Measurements from ENCODE around the gene C11orf91. TPM values are rescaled to one million over a fixed set of nuclear protein-coding genes. Genes with fewer than 3 reads are reported as not detected.

The C11orf91 gene
- total and polyA plus RNA-seq, 2 of the 4 experiments (the other 2 are of a cell fraction) = 0.10 TPM; not detected in 1

DNA sequence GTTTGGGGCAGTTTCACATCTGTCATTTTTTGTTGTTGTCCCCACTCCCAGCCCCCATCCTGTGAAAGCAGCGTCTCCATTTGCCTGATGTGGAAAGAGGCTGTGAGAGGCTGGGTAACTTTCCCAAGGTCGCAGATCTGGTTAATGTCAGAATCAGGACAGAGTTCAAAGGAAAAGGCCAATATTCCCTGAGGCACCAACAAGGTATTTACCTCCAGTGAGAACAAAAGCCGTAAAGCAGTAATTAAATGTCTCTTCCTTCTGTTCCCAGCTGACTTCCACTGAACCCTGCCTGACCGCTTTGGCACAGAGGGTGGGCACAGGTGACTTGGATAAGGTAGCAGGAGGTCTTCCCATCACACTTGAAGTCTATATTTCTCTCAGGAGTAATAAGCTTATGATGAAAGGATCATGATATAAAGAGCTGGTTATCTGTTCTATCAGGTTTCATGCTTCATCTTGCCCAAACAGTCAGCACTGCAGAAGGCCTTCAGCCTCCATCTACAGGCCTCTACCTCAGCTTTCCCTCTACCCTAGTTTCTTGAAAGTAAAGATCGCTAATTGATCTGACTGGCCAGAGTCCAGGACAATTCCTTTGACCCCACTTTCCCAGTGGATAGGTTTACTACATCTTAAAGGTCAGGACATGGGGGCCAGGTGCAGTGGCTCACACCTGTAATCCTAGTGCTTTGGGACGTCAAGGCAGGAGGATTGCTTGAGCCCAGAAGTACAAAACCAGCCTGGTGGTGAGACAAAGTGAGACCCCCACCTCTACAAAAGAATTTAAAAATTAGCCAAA, 9.4 kb downstream of the C11orf91 start:
- Histone ChIP-seq H2BK20ac (ENCODE audit: low read depth, low read length) (peak overlapping the region; percentile 99), H2BK120ac (ENCODE audit: low read depth, low read length) (peak overlapping the region; percentile 100), H2AFZ (replicated peaks; ENCODE audit: low read length, poor library complexity) (peak overlapping the region; percentile 75), H4K20me1 (ENCODE audit: insufficient read depth, low read length) (no peaks in the 10 kb centered on the region; the same call in 1 of the 2 replicates), H3K4me2 (ENCODE audit: low read depth, low read length) (peak overlapping the region; percentile 53), H2AK5ac (ENCODE audit: low read depth, low read length) (peak overlapping the region; percentile 99), H4K8ac (ENCODE audit: low read depth in 2 of 2, low read length in 2 of 2) (peak overlapping the region; percentile 91 to 99), H3K36me3 (ENCODE audit: control insufficient read depth, insufficient read depth, low read length) (no peaks in the 10 kb centered on the region), H3K9me3 (ENCODE audit: control insufficient read depth, insufficient read depth, low read length) (no peaks in the 10 kb centered on the region), H4K91ac (ENCODE audit: insufficient read depth, low read depth, low read length) (peak overlapping the region; percentile 100), H3K56ac (ENCODE audit: extremely low read depth, insufficient read depth, low read length) (peak overlapping the region; percentile 99), H3K9me1 (ENCODE audit: insufficient read depth, low read length) (peaks cover 36% of the 10 kb centered on the region), H3K27ac (ENCODE audit: insufficient read depth, low read length) (peak overlapping the region; percentile 80), H2BK5ac (ENCODE audit: low read depth, low read length, poor library complexity, severe bottlenecking) (peak overlapping the region; percentile 95), H3K18ac (ENCODE audit: low read depth, low read length) (peak overlapping the region; percentile 74), H2BK15ac (ENCODE audit: low read depth, low read length) (peak overlapping the region; percentile 96), H3K14ac (replicated peaks; ENCODE audit: low read depth, low read length) (peak overlapping the region; percentile 84), H3K4me3 (ENCODE audit: insufficient read depth, low read depth, low read length) (no peak overlapping the region), H3K4ac (ENCODE audit: low read depth, low read length) (peak overlapping the region; percentile 100), H3K23ac (ENCODE audit: low read depth, low read length) (peak overlapping the region; percentile 97), H3K4me1 (ENCODE audit: control insufficient read depth, insufficient read depth, low read length) (peaks cover 37% of the 10 kb centered on the region), H4K5ac (ENCODE audit: low read depth, low read length) (peak overlapping the region; percentile 95), H2AK9ac (replicated peaks; ENCODE audit: low read depth, low read length, poor library complexity) (peak overlapping the region; percentile 96), H3K79me1 (ENCODE audit: low read depth in 1 of 2, low read length in 2 of 2) (peaks cover 0 to 40% of the 10 kb centered on the region in 2 experiments; a peak in 3 of 4 replicates), H3K9ac (ENCODE audit: low read depth, low read length) (peak overlapping the region; percentile 60), H3K27me3 (ENCODE audit: control insufficient read depth, insufficient read depth, low read length) (no peaks in the 10 kb centered on the region)
- ChIA-PET CTCF (interaction anchor here (1.0 to 1.1 kb wide), 4 partner anchors 45 to 138 kb away, joined by 3 to 4 read pairs (median 4); partner anchors contain the start of gene CD59), POLR2A (ENCODE audit: unreplicated experiment) (interaction anchor here (1.9 kb wide), 1 partner anchor 10 kb away, joined by 6 read pairs; the partner anchor contains the start of gene C11orf91)
- ATAC-seq (ENCODE audit: low read depth) (no peak), DNase-seq (no peak)
- intact Hi-C loops (cut with micrococcal nuclease) = loop anchor here (2.0 to 5.0 kb wide), 2 partner anchors 239 to 432 kb away; no protein-coding TSS in a partner anchor
- dilution Hi-C loops (cut with HindIII; ENCODE audit: low sequenced_read_pairs, unreplicated experiment) = no loop called here
- 40% methylated on average over 1 of the region's 6 CpGs; no CpG with 5 or more reads in 1 of the 2 experiments for WGBS, 2 experiments (ENCODE audit: extremely low coverage in 2 of 2, insufficient read length in 1 of 2)
- no TSS peak for BruUV-seq (replicated peaks)
- in situ Hi-C loops (cut with MboI; ENCODE audit: low sequenced_read_pairs) = loop anchor here (5.0 kb wide), 1 partner anchor 534 kb away; no protein-coding TSS in a partner anchor
- TF ChIP-seq, protein P1, sequence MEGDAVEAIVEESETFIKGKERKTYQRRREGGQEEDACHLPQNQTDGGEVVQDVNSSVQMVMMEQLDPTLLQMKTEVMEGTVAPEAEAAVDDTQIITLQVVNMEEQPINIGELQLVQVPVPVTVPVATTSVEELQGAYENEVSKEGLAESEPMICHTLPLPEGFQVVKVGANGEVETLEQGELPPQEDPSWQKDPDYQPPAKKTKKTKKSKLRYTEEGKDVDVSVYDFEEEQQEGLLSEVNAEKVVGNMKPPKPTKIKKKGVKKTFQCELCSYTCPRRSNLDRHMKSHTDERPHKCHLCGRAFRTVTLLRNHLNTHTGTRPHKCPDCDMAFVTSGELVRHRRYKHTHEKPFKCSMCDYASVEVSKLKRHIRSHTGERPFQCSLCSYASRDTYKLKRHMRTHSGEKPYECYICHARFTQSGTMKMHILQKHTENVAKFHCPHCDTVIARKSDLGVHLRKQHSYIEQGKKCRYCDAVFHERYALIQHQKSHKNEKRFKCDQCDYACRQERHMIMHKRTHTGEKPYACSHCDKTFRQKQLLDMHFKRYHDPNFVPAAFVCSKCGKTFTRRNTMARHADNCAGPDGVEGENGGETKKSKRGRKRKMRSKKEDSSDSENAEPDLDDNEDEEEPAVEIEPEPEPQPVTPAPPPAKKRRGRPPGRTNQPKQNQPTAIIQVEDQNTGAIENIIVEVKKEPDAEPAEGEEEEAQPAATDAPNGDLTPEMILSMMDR (conservative IDR thresholded peaks at IDR 0.05; ENCODE audit: low read depth, low read length) = no peak
- 0 out of 2 replicates have a peak, but pooled peaks have one; percentile 13 for TF ChIP-seq CHD1 (IDR thresholded peaks at IDR 0.05; ENCODE audit: low read depth, low read length)

All from IMR-90 (cell line).